ENCODE measurements around the gene RAB5B.
A peak's percentile ranks its signal among the peaks of the same experiment; 100 is the strongest.

RAB5B gene, protein sequence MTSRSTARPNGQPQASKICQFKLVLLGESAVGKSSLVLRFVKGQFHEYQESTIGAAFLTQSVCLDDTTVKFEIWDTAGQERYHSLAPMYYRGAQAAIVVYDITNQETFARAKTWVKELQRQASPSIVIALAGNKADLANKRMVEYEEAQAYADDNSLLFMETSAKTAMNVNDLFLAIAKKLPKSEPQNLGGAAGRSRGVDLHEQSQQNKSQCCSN

DNA sequence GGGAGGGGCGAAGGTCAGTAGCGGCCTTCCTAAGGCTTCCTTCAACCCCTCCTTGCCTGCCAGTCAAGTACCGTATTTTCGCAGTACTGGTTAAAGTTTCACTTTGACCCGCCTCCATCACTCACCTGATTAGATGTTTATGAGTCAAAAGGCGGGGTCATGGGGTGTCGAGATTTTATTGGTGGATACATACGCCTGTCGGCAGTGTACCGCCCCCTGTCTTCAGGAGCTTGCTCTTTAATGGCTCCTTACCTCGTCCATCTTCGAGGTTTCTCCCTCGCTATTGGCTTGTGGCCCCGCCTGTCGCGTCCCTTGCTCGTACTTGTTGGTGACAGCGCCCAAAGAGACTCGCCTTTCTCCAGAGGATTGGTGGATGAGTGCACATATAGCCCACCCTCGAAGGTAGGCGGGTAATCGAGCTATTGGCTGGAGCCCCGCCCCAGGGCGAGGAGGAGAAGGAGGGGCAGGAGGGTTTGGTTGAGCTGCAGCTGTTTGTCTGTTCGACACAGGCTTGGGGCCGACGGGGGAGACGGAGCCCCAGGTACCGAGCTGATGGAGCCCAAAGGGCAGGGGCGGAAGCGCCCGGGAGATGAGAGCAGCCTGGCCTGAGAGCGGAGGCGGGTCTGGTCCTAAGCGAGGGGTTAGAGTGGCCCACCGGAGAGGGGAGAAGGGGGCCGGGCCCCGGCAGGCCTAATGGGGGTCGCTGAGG is at the start of gene RAB5B:
Gene RAB5B, plus strand, starts transcription at position 480 of the 709 bp plus-strand sequence. CDS start 12,883 bp downstream, outside the sequence.
- TF ChIP-seq GATA1 (IDR thresholded peaks at IDR 0.05; ENCODE audit: low read depth, low read length) (no peak), POLR2A (IDR thresholded peaks at IDR 0.05; ENCODE audit: low read length) (peak; percentile 93)
- peak; percentile 99 to 100 for DNase-seq

DNA sequence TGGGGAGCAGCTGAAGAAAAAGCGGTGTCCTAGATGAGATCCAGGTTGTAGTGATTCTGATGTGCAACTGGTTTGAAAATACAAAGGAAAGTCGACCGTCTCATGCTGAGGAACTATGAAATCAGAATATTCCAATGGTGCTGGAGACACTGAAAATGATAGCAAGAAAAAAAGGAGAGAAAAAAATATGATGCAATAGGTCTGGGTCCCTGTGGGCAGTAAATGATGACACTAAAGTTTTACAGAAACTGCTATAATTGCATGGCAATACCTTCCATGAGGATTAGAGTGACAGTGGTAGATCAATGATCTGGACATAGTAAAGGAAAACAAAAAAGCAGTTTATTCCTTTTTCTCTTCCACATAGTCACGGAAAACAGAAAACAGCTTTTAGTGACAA is 48.5 kb upstream of the RAB5B start:
- TF ChIP-seq POLR2A (IDR thresholded peaks at IDR 0.05; ENCODE audit: low read length) = no peak
- no peak for TF ChIP-seq GATA1 (IDR thresholded peaks at IDR 0.05; ENCODE audit: low read depth, low read length)
- DNase-seq = peak in 1 of 2 experiments; percentile 22

DNA sequence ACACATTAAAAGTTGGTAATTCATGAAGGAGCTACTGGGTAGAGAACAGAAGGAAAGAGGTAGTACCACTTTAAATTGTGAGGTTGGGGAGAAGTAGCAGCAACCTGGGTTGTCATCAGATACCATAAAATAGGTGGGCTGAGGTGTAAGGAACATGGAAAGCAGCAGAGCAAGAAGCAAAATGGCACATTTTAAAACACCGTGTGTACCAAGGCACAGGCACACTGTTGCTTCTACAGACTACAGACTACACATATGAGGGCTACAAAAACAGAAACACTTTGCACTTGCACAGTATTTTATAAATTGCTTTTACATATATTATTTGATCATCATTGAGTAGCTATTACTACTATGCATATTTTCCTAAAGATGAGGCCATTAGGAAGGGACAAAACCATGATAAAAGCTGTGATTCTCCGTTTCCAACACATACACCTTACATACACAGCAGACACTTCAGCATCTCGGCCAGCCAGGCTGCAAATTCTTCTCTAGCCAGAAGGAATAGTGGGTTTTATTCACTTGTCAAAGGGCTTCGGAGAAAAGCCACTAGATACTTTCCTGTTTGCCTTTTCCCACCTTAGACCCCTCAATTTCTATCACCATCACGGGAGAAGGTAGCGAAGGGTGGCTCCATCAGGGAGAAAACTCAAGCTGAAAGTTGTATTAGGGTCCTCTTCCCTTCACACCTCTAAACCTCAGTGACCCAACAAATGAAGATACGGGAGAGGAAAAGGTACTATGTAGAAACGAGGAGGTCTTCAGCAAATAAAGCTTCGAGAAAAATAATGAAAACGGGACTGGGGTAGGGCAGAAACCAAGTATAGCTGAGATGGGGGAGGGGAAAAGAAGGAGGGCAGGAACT is 47.8 kb upstream of the RAB5B start:
- peak in 1 of 2 experiments; percentile 36 for DNase-seq
- TF ChIP-seq POLR2A (IDR thresholded peaks at IDR 0.05; ENCODE audit: low read length) (no peak), GATA1 (IDR thresholded peaks at IDR 0.05; ENCODE audit: low read depth, low read length) (no peak)

DNA sequence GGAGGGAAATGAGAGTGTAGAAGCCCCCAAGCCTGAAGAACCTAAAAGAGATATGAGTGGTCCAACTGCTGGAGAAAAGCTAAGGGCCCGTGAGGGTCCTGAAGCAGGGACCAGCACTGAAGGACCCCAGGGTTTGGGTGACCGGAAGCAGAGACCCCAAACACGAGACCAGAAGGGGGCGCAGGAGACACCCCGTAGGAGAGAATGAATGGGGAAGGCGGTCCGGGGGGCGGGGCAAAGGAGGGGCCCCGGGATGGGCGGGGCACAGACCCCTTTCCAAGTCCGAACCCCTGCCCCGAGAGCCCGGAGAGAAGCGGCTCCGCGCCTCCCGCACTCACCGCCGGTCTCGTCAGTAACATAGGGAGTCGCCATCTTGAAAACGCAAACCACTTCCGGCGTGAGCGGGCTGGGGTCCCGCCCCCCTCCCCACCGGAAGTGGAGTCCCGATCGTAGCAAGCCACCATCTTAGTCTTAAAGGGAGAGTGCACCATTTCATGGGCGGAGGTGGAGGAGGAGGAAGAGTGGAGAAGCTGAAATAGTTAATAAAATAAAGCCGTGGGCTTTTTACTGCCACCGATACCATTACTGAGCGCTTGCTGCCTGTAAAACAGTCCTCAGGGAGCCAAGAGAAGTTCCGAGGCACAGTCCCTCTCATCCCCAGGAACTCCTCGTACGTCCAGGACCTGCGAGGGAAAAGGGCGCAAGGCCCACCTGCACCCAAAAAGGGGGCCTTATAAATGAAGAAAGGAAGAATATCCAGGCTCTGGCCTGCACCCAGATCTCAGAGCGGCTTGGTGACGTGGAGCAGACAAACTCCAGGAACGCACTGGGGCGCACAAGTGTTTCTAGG is 46.9 kb upstream of the RAB5B start:
- TF ChIP-seq GATA1 (IDR thresholded peaks at IDR 0.05; ENCODE audit: low read depth, low read length) (no peak), POLR2A (IDR thresholded peaks at IDR 0.05; ENCODE audit: low read length) (no peak)
- peak; percentile 94 to 95 for DNase-seq

DNA sequence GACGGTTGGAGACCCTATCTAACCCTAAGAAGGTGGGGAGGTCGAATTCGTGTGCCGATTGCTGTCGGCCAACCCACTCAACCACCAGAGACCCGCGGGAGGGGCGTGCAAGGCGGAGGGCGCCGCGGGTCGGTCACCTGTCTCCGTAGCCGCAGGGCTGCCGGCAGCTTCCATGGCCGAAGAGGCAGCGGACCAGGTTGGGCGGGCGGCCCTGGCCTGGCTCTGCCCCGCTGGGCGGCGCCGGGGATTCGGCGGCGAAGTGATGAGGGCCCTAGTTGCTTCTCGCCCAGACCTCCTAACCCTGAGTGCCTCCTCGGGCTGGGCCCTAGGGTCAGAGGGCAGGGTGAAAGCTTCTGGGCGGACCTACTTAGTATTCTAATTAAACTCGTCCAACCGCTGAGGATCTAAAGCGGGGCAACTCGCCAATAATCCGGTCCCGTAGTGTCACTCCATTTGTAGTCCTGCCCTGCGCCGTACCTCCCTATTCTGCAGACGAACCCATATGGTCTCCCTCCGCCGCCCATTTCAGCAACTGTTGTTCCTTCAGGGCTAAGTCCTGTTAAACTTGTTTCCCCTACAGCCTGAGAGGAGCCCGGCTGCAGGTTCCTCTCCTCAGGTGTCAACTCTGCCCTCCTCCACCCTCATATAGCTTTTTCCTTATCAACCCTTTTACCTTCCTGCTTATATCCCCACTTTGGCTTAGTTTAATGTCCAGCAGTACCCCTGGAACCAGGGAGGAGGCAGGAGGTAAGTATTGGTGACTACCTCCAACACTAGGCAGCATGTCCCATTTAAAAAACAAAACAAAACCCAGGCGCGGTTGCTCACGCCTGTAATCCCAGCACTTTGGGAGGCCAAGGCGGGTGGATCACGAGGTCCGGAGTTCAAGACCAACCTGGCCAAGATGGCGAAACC is 46.0 kb upstream of the RAB5B start, which contains the start of gene PYM1:
Gene PYM1, minus strand, starts transcription at position 307 of the 915 bp plus-strand sequence. Its CDS starts 133 bp downstream, at position 174.
- no peak for TF ChIP-seq GATA1 (IDR thresholded peaks at IDR 0.05; ENCODE audit: low read depth, low read length)
- TF ChIP-seq POLR2A (IDR thresholded peaks at IDR 0.05; ENCODE audit: low read length) = peak; percentile 86
- peak; percentile 93 to 97 for DNase-seq

DNA sequence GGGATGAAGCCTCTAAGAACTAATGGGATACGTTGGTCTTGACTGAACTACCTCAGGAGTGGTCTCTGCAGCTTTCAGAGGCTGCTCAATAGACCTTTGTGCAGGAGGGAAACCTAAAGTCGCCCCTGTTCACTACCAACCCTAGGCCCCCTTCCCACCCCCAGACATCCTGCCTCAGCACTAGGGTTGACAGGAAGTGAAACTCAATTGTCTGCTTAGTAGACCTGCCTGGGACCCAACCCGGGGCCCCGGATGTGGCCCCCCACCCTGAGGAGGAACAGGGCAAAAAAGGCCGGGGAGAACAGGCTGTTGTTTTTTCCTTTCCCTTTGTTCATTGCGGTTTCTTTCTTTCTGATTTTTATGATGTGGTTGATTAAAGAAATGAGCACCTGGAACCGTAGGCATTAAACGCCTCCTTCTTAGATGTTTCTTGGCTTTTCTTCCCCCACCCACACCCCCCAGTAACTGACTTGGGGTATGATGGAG is 44.5 kb upstream of the RAB5B start:
- no peak for DNase-seq
- TF ChIP-seq POLR2A (IDR thresholded peaks at IDR 0.05; ENCODE audit: low read length) (no peak), GATA1 (IDR thresholded peaks at IDR 0.05; ENCODE audit: low read depth, low read length) (no peak)

DNA sequence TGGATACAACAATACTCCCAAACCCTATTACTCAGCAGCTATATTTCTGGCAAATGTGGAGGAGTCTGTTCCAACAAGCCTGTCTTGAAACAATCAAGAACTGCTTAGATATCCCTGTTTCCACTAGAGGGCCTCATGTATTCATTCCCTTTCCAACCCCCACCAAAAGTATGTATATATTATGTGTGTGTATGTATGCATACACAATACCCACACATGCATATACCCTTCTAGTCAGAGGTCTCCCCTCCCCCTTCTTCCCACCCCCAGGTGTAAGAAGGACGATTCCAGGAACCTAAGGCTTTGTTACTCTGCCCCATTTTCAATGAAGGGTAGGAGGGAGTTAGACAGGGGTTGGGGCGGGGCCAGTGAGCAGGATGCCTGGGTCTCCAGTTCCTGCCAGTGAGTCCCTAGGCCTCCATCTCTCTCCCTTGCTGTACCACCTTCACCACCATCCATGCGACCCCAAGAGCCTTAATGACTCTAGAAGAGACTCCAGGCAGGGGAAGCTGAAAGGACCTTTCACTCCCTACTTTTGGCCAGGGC is 43.0 kb upstream of the RAB5B start, which contains the start of gene DGKA:
Gene DGKA, plus strand, starts transcription at position 392 of the 546 bp plus-strand sequence. CDS start 5,342 bp downstream, outside the sequence.
- DNase-seq = peak; percentile 68 to 79

DNA sequence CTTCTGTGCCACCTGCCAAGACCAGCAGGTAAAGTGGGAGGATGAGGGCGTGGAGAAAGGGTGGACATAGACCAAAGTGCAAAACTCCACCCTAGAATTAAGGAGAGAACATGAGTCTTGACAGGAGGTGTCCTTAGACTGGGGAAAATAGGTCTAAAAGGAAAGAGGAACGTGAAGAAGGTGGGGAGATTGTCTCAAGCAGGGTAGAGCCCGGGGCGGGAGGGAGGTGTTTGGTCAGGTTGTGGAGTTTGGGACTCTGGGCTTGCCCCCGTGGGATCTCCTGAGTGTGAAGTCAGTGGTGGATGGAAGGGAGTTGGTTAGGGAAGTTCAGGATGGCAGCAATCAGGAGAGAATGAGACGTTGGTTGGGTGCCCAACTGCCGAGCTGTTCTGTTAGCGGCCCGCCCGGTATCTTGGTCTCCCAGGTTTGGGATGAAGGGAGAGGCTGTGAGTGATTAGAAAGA is 42.5 kb upstream of the RAB5B start:
- TF ChIP-seq POLR2A (IDR thresholded peaks at IDR 0.05; ENCODE audit: low read length) = no peak
- TF ChIP-seq GATA1 (IDR thresholded peaks at IDR 0.05; ENCODE audit: low read depth, low read length) = no peak

More for the DNA sequence above, 43.0 kb upstream of the RAB5B start, which contains the start of gene DGKA:
- no peak for TF ChIP-seq POLR2A (IDR thresholded peaks at IDR 0.05; ENCODE audit: low read length)
- no peak for TF ChIP-seq GATA1 (IDR thresholded peaks at IDR 0.05; ENCODE audit: low read depth, low read length)

DNA sequence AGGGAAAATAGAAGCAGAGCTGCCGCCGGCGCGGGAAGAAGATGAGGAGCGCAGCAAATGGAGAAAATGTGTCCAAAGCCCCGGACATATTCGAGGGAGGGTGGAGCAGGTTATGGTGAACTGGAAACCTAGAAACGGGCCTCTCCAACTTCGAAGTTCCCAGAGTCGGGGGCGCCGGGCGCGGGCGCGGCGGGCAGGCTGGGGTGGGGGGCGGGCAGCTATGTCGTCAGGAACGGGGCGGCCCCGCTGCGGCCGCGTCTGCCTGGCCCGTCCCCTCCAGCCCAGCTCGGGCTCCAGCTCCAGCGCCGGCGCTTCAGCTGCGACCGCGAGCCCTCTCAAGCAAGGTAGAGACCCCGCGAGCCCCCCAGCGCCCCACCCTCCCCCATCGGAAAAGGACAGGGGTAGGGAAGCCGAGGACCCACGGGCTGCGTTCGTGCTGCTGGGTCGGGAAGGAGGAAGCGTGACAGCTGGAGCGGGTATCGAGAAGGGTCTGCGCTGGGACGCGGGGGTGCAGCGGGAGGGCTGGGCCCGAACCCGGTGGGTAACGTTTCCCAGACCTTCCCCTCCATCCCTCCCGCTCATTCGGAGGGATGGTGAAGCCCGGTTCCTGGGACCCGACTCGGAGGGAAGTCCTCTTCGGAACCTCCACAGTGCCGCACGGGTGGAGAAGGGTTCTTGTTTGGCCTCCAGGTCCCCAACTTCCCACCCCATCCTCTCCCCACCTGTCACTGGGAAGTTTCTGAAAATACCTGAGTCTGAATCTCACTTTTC is 41.9 kb upstream of the RAB5B start:
- TF ChIP-seq POLR2A (IDR thresholded peaks at IDR 0.05; ENCODE audit: low read length) (no peak), GATA1 (IDR thresholded peaks at IDR 0.05; ENCODE audit: low read depth, low read length) (no peak)
- peak; percentile 69 to 70 for DNase-seq

More for the DNA sequence above, 42.5 kb upstream of the RAB5B start:
- DNase-seq = peak; percentile 69 to 70

DNA sequence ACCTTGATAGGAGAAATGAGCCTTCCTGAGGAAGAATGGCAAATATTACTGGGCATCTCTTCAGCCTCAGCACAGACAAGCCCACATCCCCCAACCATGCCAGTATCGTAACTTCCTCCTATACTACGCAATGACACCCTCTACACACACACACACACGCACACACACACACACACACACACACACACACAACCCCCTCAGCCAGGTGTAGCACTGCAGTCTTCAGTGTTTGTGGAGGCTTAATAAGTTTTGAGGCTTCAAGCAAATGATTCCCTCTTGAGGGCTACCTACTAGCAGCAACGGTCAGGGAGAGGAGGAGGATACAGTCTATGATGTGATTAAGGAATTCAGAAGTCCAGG is 41.3 kb upstream of the RAB5B start:
- peak; percentile 37 to 54 for DNase-seq
- TF ChIP-seq GATA1 (IDR thresholded peaks at IDR 0.05; ENCODE audit: low read depth, low read length) (no peak), POLR2A (IDR thresholded peaks at IDR 0.05; ENCODE audit: low read length) (no peak)

Measured in erythroblast (primary cell).